Testis (tissue), 3 donors: ENCODE results near the gene INHBB. TPM values are rescaled to one million over a fixed set of nuclear protein-coding genes. Genes with fewer than 3 reads are reported as not detected.

ENCODE experiments used
- DNase-seq: peaks from one replicate; pipeline ENCODE4 v3.0.0-alpha.2; 2019
- H3K27ac ChIP-seq, 2 donors: fragments of 200-600 bp; sonication (generic); one replicate each; pipeline ENCODE4 v1.5.1; 2019
- H3K27me3 ChIP-seq: fragments of 200-600 bp; sonication (generic); one replicate; pipeline ENCODE4 v1.5.1; 2019
- H3K36me3 ChIP-seq: fragments of 200-600 bp; sonication (generic); one replicate; pipeline ENCODE4 v1.5.1; 2017; ENCODE audit warnings: low read depth; ENCODE audit errors: missing control alignments
- H3K4me1 ChIP-seq: fragments of 200-600 bp; sonication (generic); one replicate; pipeline ENCODE4 v1.5.1; 2019
- H3K4me3 ChIP-seq, 2 donors: fragments of 200-600 bp; sonication (generic); one replicate each; pipeline ENCODE4 v1.5.1; 2017 to 2019
- H3K9me3 ChIP-seq: fragments of 200-600 bp; sonication (generic); one replicate; pipeline ENCODE4 v1.5.1; 2017
- POLR2A ChIP-seq: fragments of 450-650 bp; IDR thresholded peaks from one replicate; pipeline ENCODE4 v1.6.1; 2017; ENCODE audit warnings: antibody characterized with exemption, mild to moderate bottlenecking, moderate library complexity
- WGBS, 2 donors: methylation state at CpG; one replicate each; pipeline ENCODE4 v1.1.5; 2018; 5-methylcytosine and 5-hydroxymethylcytosine counted together
- intact Hi-C: fragments of 100-400 bp; cut with DNase I; formaldehyde crosslinking; loops from one replicate; pipeline ENCODE4 v1.15.1; 2023; ENCODE audit warnings: low total_unique reads
- polyA plus RNA-seq: library from polyadenylated mRNA; stranded (reverse); fragments of 350-450 nt; fragmentation: Illumina TruSeq; extraction: RNeasy Lipid Tissue Mini Kit (QIAGEN cat#74804); gene quantifications from one replicate; pipeline ENCODE4 v1.2.3, GENCODE V29; 2014; ENCODE audit warnings: low read depth, low replicate concordance; ENCODE audit not compliant: insufficient read depth
- total RNA-seq, 2 donors: library from RNA; depleted of rRNA; stranded (reverse); fragments of >200 nt; gene quantifications; one replicate each; pipeline ENCODE4 v1.2.3, GENCODE V29; 2016
- TF ChIP-seq, protein P1 (sequence below), 3 experiments: fragments of 450-650 bp in 2 of 3; fragments of 200-600 bp in 1 of 3; sonication (generic) in 1 of 3; IDR thresholded peaks; one replicate each; pipeline ENCODE4 v1.5.1; 2016 to 2019; ENCODE audit warnings: antibody characterized with exemption in 3 of 3, mild to moderate bottlenecking in 2 of 3, moderate library complexity in 1 of 3

Gene INHBB
- total and polyA plus RNA-seq, 3 donors from 2014 or later = 46.1 to 123 (median 55.4) TPM

DNA sequence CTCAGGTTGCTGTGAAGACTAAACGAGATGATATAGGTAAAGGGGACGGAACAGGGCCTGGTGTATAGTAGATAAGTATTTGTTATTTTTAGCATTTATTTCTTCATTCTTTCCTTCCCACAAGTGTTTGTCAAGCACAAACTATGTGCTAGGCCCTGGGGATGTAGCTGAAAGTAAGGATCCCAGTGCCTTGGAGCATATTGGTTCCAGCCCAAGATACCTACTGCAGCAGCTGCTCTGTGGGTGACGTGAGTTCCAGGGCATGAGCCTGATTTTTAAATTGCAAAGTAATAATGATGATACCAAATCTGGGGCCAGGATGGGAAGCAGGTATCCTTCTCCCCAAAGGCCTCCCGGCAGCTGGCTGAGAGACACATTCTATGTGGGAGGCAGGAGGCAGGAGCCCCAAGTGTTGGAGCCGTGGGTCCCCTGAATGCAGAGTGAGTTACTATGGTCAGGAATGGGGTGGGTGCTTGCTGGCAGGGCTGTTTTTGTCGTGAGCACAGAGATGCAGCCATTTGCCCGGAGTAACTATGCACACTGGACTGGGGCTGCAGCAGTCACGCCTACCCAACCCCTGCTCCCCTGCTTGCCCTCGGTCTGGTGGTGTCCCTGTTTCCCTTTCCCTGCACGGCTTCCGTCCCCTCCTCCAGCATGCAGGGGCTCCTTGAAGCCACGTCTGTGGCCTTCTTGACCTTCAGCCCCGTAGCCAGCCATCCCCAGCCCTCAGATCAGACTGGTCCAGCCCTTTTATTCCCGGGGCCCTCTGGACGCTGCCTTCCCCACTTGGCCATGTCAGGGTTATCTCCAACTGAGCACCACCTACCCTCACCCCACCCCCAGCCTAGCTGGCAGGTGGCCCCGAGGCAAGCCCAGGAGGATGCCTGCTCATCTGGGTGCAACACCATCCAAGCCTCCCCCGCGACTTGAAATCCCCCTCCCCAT lies 52.4 kb downstream of the INHBB start:
- intact Hi-C loops = no loop called here
- Histone ChIP-seq H3K27ac (no peak overlapping the region), H3K4me3 (no peak overlapping the region), H3K27me3 (no peaks in the 10 kb centered on the region), H3K4me1 (peaks cover 8% of the 10 kb centered on the region), H3K9me3 (no peaks in the 10 kb centered on the region), H3K36me3 (no peaks in the 10 kb centered on the region)
- DNase-seq = peak; percentile 8
- 82 to 83% methylated on average over 16 to 18 of the region's 18 CpGs for WGBS, 2 donors
- TF ChIP-seq POLR2A = no peak
- TF ChIP-seq, protein P1, sequence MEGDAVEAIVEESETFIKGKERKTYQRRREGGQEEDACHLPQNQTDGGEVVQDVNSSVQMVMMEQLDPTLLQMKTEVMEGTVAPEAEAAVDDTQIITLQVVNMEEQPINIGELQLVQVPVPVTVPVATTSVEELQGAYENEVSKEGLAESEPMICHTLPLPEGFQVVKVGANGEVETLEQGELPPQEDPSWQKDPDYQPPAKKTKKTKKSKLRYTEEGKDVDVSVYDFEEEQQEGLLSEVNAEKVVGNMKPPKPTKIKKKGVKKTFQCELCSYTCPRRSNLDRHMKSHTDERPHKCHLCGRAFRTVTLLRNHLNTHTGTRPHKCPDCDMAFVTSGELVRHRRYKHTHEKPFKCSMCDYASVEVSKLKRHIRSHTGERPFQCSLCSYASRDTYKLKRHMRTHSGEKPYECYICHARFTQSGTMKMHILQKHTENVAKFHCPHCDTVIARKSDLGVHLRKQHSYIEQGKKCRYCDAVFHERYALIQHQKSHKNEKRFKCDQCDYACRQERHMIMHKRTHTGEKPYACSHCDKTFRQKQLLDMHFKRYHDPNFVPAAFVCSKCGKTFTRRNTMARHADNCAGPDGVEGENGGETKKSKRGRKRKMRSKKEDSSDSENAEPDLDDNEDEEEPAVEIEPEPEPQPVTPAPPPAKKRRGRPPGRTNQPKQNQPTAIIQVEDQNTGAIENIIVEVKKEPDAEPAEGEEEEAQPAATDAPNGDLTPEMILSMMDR (IDR thresholded peaks at IDR 0.05) = no peak

DNA sequence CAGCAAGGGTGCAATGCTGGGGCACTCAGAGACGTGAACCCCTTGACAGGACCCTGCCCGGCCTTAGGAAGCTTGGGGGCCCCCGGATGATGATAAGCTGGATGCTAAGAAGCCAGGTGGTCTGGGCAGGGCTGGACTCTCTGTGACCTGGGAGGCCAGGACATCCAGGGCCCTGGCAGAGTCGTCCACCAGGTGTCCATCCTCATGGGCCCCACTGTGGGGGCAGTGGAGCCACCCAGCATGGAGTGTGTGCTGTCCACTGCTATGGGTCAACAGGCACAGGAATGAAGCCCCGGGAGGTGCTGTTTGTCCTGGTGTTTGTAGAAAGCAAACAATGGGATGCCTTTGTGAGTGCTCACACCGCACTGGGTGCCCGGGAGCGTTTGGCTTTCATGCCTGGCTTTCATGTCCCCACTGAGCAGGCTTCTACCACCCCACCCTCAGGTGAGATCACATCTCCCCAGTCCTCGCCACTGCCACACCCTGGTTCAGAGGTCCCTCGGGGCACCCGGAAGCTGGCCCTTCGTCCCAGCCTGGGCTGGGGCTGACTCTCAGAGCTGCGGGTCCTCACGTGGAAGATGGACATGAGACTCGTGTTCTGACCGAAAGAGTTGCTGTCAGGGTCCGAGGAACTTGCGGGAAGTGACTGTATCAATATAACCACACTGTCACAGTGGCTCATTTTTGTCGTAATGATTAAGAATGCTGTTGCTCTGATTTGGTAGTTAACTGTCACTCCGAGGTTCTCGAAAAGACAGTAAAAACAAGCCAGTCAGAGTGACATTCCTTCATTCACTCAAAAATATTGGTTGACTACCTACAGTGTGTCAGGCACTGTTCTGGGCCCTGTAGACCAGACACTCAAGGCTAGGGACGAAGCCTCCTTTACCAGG lies 53.3 kb downstream of the INHBB start:
- TF ChIP-seq, protein P1 (IDR thresholded peaks at IDR 0.05) = no peak
- TF ChIP-seq POLR2A = no peak
- no peaks in the 10 kb centered on the region for H3K27me3 ChIP-seq
- WGBS, 2 donors = 87 to 91% methylated on average over 17 to 22 of the region's 22 CpGs
- H3K36me3 ChIP-seq = no peaks in the 10 kb centered on the region
- intact Hi-C loops = no loop called here
- DNase-seq = peak; percentile 12
- no peak overlapping the region for H3K4me3 ChIP-seq
- H3K4me1 ChIP-seq = peaks cover 8% of the 10 kb centered on the region
- H3K9me3 ChIP-seq = no peaks in the 10 kb centered on the region
- no peak overlapping the region for H3K27ac ChIP-seq

GRCh38 chr2:120399889-120400240 lies 53.9 kb downstream of the INHBB start:
- no peaks in the 10 kb centered on the region for H3K36me3 ChIP-seq
- no peaks in the 10 kb centered on the region for H3K27me3 ChIP-seq
- H3K9me3 ChIP-seq = no peaks in the 10 kb centered on the region
- 83 to 84% methylated on average over 8 of the region's 8 CpGs for WGBS, 2 donors
- H3K27ac ChIP-seq = no peak overlapping the region
- intact Hi-C loops = no loop called here
- DNase-seq = peak; percentile 6
- no peak overlapping the region for H3K4me3 ChIP-seq
- peaks cover 8% of the 10 kb centered on the region for H3K4me1 ChIP-seq
- TF ChIP-seq POLR2A = no peak
- TF ChIP-seq, protein P1 (IDR thresholded peaks at IDR 0.05) = no peak

DNA sequence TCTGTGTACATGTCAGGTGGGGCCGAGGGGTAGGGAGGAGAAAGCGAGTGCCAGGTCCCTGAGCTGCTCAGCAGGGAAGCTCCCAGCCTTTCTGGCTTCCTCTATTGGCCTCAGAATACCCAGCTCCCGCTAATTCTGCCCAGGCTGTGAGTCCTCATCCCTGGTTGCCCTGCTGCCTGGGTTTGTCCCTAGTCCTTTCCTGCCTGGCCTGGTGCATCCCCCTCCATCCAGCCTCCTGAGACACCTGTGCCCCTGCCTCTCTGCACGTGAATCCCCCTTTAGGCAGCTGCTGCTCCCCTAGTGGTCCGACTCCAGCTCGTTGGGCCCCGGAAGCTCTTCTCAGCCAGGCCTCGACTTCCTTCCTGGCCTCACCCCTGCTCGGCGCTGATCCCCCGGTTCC lies 54.6 kb downstream of the INHBB start:
- DNase-seq = peak; percentile 7
- H3K27me3 ChIP-seq = no peaks in the 10 kb centered on the region
- H3K4me3 ChIP-seq = no peak overlapping the region
- no peaks in the 10 kb centered on the region for H3K9me3 ChIP-seq
- H3K4me1 ChIP-seq = peaks cover 5% of the 10 kb centered on the region
- intact Hi-C loops = no loop called here
- 89 to 91% methylated on average over 11 of the region's 11 CpGs for WGBS, 2 donors
- no peaks in the 10 kb centered on the region for H3K36me3 ChIP-seq
- H3K27ac ChIP-seq = no peak overlapping the region
- TF ChIP-seq POLR2A = no peak

Other genes with a start within 250 kb of the INHBB start
- gene TMEM185B, start 122.7 kb upstream of the INHBB start, total RNA-seq = 10 to 100 TPM; 63.4 to 72.5 TPM
- gene TMEM185B, start 122.7 kb upstream of the INHBB start, polyA plus RNA-seq = 41.2 TPM
- 10 to 100 TPM; 88.7 to 91.6 TPM for gene RALB, start 93.3 kb upstream of the INHBB start, total RNA-seq
- 69.9 TPM for gene RALB, start 93.3 kb upstream of the INHBB start, polyA plus RNA-seq